Measurements from ENCODE around the gene REEP1. TPM values are rescaled to one million over a fixed set of nuclear protein-coding genes. Genes with fewer than 3 reads are reported as not detected.
"Not testable (repeated sequence)": the region's sequence is repeated elsewhere in the genome, so short reads cannot be mapped to it uniquely, and the experiment has no call there.

REEP1 gene
- total RNA-seq, 2 experiments from 2014 or later, result 0.23 to 0.25 TPM

GRCh38 chr2:86350751-86351150 is 13.3 kb upstream of the REEP1 start:
- H3K27ac Mint-ChIP-seq, result no peak overlapping the region
- intact Hi-C loops (cut with micrococcal nuclease), result no loop called here
- H3K4me3 Mint-ChIP-seq, result no peak overlapping the region
- peaks cover 9% of the 10 kb centered on the region for H3K27me3 Mint-ChIP-seq
- CTCF ChIA-PET, result no interaction called here
- DNase-seq (no peak), ATAC-seq (no peak)
- no peaks in the 10 kb centered on the region for H3K36me3 Mint-ChIP-seq (ENCODE audit: low read depth)
- H3K9me3 Mint-ChIP-seq, result no peaks in the 10 kb centered on the region
- H3K4me1 Mint-ChIP-seq (ENCODE audit: low read depth), result no peaks in the 10 kb centered on the region
- no peak for TF ChIP-seq CTCF (IDR thresholded peaks at IDR 0.05)
- POLR2A ChIA-PET, result no interaction called here

GRCh38 chr2:86347401-86347800 is 10.0 kb upstream of the REEP1 start:
- H3K4me3 Mint-ChIP-seq, result no peak overlapping the region

GRCh38 chr2:86345783-86346370 is 8.5 kb upstream of the REEP1 start:
- H3K27ac Mint-ChIP-seq; DNase-seq; H3K36me3 Mint-ChIP-seq (ENCODE audit: low read depth); intact Hi-C loops (cut with micrococcal nuclease); CTCF ChIA-PET; H3K4me3 Mint-ChIP-seq; ATAC-seq; H3K4me1 Mint-ChIP-seq (ENCODE audit: low read depth); POLR2A ChIA-PET; H3K9me3 Mint-ChIP-seq: not testable (repeated sequence)
- H3K27me3 Mint-ChIP-seq, result peaks cover 17% of the 10 kb centered on the region

More at GRCh38 chr2:86347401-86347800, 10.0 kb upstream of the REEP1 start:
- intact Hi-C loops (cut with micrococcal nuclease), result no loop called here
- Mint-ChIP-seq H3K27ac (no peak overlapping the region), H3K36me3 (ENCODE audit: low read depth) (no peaks in the 10 kb centered on the region), H3K9me3 (no peaks in the 10 kb centered on the region), H3K4me1 (ENCODE audit: low read depth) (no peaks in the 10 kb centered on the region), H3K27me3 (peaks cover 10% of the 10 kb centered on the region)
- ChIA-PET CTCF (no interaction called here), POLR2A (interaction anchor here (0.9 kb wide), 1 partner anchor 20 kb away, joined by 3 read pairs; no protein-coding TSS in a partner anchor)
- DNase-seq, result no peak
- no peak for ATAC-seq
- TF ChIP-seq CTCF (IDR thresholded peaks at IDR 0.05), result no peak

DNA sequence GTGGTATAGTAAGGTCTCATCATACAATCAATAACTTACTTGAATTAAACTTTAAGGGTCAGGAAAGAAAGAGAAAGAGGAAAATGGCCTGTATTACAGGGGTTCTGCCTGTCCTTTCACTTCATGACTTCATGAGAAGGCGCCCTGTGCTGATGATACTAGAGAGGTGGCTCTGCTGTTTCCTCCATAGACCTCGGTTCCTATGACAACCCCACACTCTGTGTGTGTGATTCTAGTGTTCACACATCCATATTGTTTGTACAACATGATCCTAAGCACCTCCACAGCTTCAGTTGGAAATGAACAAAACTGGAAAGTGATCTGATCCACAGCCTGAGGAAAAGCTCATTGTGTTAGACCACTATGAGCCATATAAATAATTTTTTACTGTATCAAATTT is 7.0 kb upstream of the REEP1 start:
- no peaks in the 10 kb centered on the region for H3K4me1 Mint-ChIP-seq (ENCODE audit: low read depth)
- DNase-seq, result no peak
- ChIA-PET POLR2A (interaction anchor here (1.4 kb wide), 1 partner anchor 12 kb away, joined by 4 read pairs; no protein-coding TSS in a partner anchor), CTCF (interaction anchor here (1.6 kb wide), 1 partner anchor 124 kb away, joined by 5 read pairs; no protein-coding TSS in a partner anchor)
- no peak overlapping the region for H3K27ac Mint-ChIP-seq
- peaks cover 10% of the 10 kb centered on the region for H3K9me3 Mint-ChIP-seq
- no peak overlapping the region for H3K4me3 Mint-ChIP-seq
- H3K36me3 Mint-ChIP-seq (ENCODE audit: low read depth), result peaks cover 6% of the 10 kb centered on the region
- H3K27me3 Mint-ChIP-seq, result peaks cover 27% of the 10 kb centered on the region
- intact Hi-C loops (cut with micrococcal nuclease), result no loop called here
- TF ChIP-seq CTCF (IDR thresholded peaks at IDR 0.05), result no peak
- no peak for ATAC-seq

DNA sequence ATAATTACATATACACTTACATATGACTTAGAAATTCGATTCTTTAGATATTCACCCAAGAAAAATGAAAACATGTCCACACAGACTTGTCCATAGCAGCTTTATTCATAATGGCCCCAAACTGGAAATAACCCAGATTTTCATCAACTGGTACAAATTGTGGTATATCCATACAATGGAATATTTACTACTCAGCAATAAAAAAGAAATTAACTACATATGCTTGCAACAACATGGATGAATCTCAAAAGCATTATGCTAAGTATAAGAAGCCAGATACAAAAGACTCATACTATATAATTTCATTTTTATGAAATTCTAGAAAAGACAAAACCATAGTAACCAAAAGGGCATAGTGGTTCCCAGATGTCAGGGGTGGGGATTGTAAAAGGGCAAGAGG is 5.1 kb upstream of the REEP1 start:
- DNase-seq (no peak), ATAC-seq (no peak)
- H3K4me1 Mint-ChIP-seq (ENCODE audit: low read depth), result peaks cover 4% of the 10 kb centered on the region
- no peak overlapping the region for H3K4me3 Mint-ChIP-seq
- no peak for TF ChIP-seq CTCF (IDR thresholded peaks at IDR 0.05)
- intact Hi-C loops (cut with micrococcal nuclease), result no loop called here
- H3K27ac Mint-ChIP-seq, result no peak overlapping the region
- H3K9me3 Mint-ChIP-seq, result peaks cover 10% of the 10 kb centered on the region
- CTCF ChIA-PET, result no interaction called here
- POLR2A ChIA-PET, result no interaction called here
- peaks cover 6% of the 10 kb centered on the region for H3K36me3 Mint-ChIP-seq (ENCODE audit: low read depth)
- peaks cover 39% of the 10 kb centered on the region for H3K27me3 Mint-ChIP-seq

All from activated CD8-positive, alpha-beta T cell treated with anti-CD3 and anti-CD28 coated beads for 36 hours (primary cell).